Motor neuron (in vitro differentiated cells): ENCODE data around the gene MIB2. TPM values are rescaled to one million over a fixed set of nuclear protein-coding genes. Genes with fewer than 3 reads are reported as not detected.
A peak's percentile ranks its signal among the peaks of the same experiment; 100 is the strongest.
"Not testable (repeated sequence)": the region's sequence is repeated elsewhere in the genome, so short reads cannot be mapped to it uniquely, and the experiment has no call there.

Experiments
- ATAC-seq, 8 experiments: fragments of 200-7000 bp; cut with Tn5 transposase; replicated peaks in 6 of 8; 2 replicates each; pipeline ENCODE4 v1.8.0; 2021; ENCODE audit warnings: mild to moderate bottlenecking in 8 of 8, moderate library complexity in 8 of 8
- H3K27ac ChIP-seq, 2 donors: fragments of 250-450 bp; sonication (Bioruptor Pico); 2 replicates each; pipeline ENCODE4 v1.9.0; 2021; ENCODE audit warnings: antibody characterized with exemption in 2 of 2, mild to moderate bottlenecking in 2 of 2, moderate library complexity in 1 of 2
- H3K4me1 ChIP-seq, 2 donors: fragments of 250-450 bp; sonication (Bioruptor Pico); replicated peaks in 1 of 2; 2 replicates each; pipeline ENCODE4 v1.6.1; 2021; ENCODE audit warnings: antibody characterized with exemption in 2 of 2, mild to moderate bottlenecking in 2 of 2, moderate library complexity in 1 of 2
- H3K4me3 ChIP-seq, 5 donors: fragments of 250-450 bp; sonication (Bioruptor Pico); 2 replicates each; pipeline ENCODE4 v1.9.0; 2021; ENCODE audit warnings: antibody characterized with exemption in 5 of 5, mild to moderate bottlenecking in 5 of 5, moderate library complexity in 4 of 5
- WGBS, 10 experiments: fragments of 450-650 bp; shearing (Covaris generic); methylation state at CpG; one replicate each; pipeline ENCODE4 v1.0.0; 2022; 5-methylcytosine and 5-hydroxymethylcytosine counted together
- in situ Hi-C, 9 experiments: fragments of 400-800 bp; cut with MboI; loops; one replicate each; pipeline ENCODE4 v1.15.0; 2021; ENCODE audit warnings: low sequenced_read_pairs in 9 of 9, low pct_unique_long_range_greater_than_20kb in 2 of 9; ENCODE audit not compliant: unreplicated experiment in 9 of 9
- total RNA-seq, 8 experiments: library from RNA; unstranded; fragments of 300-600 nt; gene quantifications; 2 replicates each; pipeline versions ENCODE4 v1.2.3 to v1.2.4, GENCODE V29; 2022

The MIB2 gene
- total RNA-seq, 8 experiments from 2014 or later, result 19.4 to 71.9 (median 41.6) TPM

- no peak for ATAC-seq
- no peak overlapping the region for H3K4me3 ChIP-seq
- in situ Hi-C loops, result no loop called here
- peaks cover 3 to 14% of the 10 kb centered on the region in 2 donors for H3K4me1 ChIP-seq
- no peak overlapping the region for H3K27ac ChIP-seq
- WGBS, 10 experiments, result 68 to 100% (median 87%) methylated on average over 5 to 38 of the region's 53 CpGs; no CpG with 5 or more reads in 5 of the 10 experiments
These were observed 12.8 kb downstream of the MIB2 start for GRCh38 chr1:1627829-1628753.

- Histone ChIP-seq H3K27ac (no peak overlapping the region), H3K4me1 (peaks cover 3 to 14% of the 10 kb centered on the region in 2 donors), H3K4me3 (no peak overlapping the region)
- in situ Hi-C loops, result no loop called here
- WGBS, 10 experiments, result 46 to 100% (median 89%) methylated on average over 1 to 19 of the region's 53 CpGs; no CpG with 5 or more reads in 7 of the 10 experiments
- ATAC-seq, result no peak
These were observed 13.6 kb downstream of the MIB2 start for GRCh38 chr1:1628754-1629429.

- in situ Hi-C loops, result no loop called here
- peak overlapping the region in 1 of 2 donors; percentile 43 for H3K27ac ChIP-seq
- H3K4me1 ChIP-seq, result peaks cover 3 to 14% of the 10 kb centered on the region in 2 donors
- peak in 4 of 8 experiments; percentile 15 to 45 (median 44) for ATAC-seq
- 40% methylated on average over 1 of the region's 48 CpGs; no CpG with 5 or more reads in 9 of the 10 experiments for WGBS, 10 experiments
- H3K4me3 ChIP-seq, result peak overlapping the region in 1 of 5 donors; percentile 34
These were observed 14.3 kb downstream of the MIB2 start for GRCh38 chr1:1629430-1630190.

- in situ Hi-C loops, result no loop called here
- Histone ChIP-seq H3K4me3 (peak overlapping the region in 3 of 5 donors; percentile 10 to 34 (median 18)), H3K27ac (peak overlapping the region; percentile 75 to 87), H3K4me1 (peaks cover 3 to 14% of the 10 kb centered on the region in 2 donors)
- WGBS, 10 experiments, result 12 to 17% (median 13%) methylated on average over 3 of the region's 81 CpGs; no CpG with 5 or more reads in 7 of the 10 experiments
- ATAC-seq, result peak; percentile 3 to 77 (median 65)
These were observed 15.1 kb downstream of the MIB2 start for GRCh38 chr1:1630191-1630964.

- ATAC-seq, result peak; percentile 23 to 54 (median 36)
- Histone ChIP-seq H3K4me3 (peak overlapping the region in 3 of 5 donors; percentile 10 to 34 (median 18)), H3K27ac (peak overlapping the region; percentile 75 to 87), H3K4me1 (peaks cover 3 to 14% of the 10 kb centered on the region in 2 donors)
- in situ Hi-C loops, result no loop called here
- WGBS, 10 experiments, result 30% methylated on average over 7 of the region's 79 CpGs; no CpG with 5 or more reads in 9 of the 10 experiments
These were observed 15.9 kb downstream of the MIB2 start for GRCh38 chr1:1630965-1631781.

- WGBS, 10 experiments, result no CpG with 5 or more reads among the region's 48 CpGs
These were observed 16.6 kb downstream of the MIB2 start, which contains the start of gene MMP23B for GRCh38 chr1:1631782-1632420. Gene MMP23B (plus strand): TSS chr1:1632173. CDS start chr1:1632219, 46 bp downstream.

GRCh38 chr1:1633409-1633808 lies 18.1 kb downstream of the MIB2 start:
- in situ Hi-C loops, ATAC-seq, H3K27ac ChIP-seq, H3K4me3 ChIP-seq: not testable (repeated sequence)
- WGBS, 10 experiments, result no CpG with 5 or more reads among the region's 35 CpGs
- peaks cover 3 to 14% of the 10 kb centered on the region in 2 donors for H3K4me1 ChIP-seq

More at GRCh38 chr1:1631782-1632420, 16.6 kb downstream of the MIB2 start, which contains the start of gene MMP23B:
- H3K27ac ChIP-seq, result peak within 1 kb of the TSS; percentile 75 to 87
- H3K4me1 ChIP-seq, result peaks cover 3 to 14% of the 10 kb centered on the region in 2 donors
- peak in 4 of 8 experiments; percentile 3 to 28 (median 20) for ATAC-seq
- in situ Hi-C loops, result no loop called here
- peak within 1 kb of the TSS in 4 of 5 donors; percentile 0 to 34 (median 14) for H3K4me3 ChIP-seq

GRCh38 chr1:1634613-1635012 lies 19.3 kb downstream of the MIB2 start:
- in situ Hi-C loops, result not testable (repeated sequence)

GRCh38 chr1:1636621-1637478 lies 21.6 kb downstream of the MIB2 start:
- 92 to 100% (median 95%) methylated on average over 1 to 6 of the region's 37 CpGs; no CpG with 5 or more reads in 6 of the 10 experiments for WGBS, 10 experiments
- H3K27ac ChIP-seq, in situ Hi-C loops, H3K4me1 ChIP-seq, H3K4me3 ChIP-seq, ATAC-seq: not testable (repeated sequence)

More at GRCh38 chr1:1634613-1635012, 19.3 kb downstream of the MIB2 start:
- peaks cover 3 to 12% of the 10 kb centered on the region in 2 donors for H3K4me1 ChIP-seq
- not testable (repeated sequence) for H3K4me3 ChIP-seq, H3K27ac ChIP-seq, ATAC-seq
- no CpG with 5 or more reads among the region's 13 CpGs for WGBS, 10 experiments

GRCh38 chr1:1637479-1637875 lies 22.2 kb downstream of the MIB2 start:
- ATAC-seq, in situ Hi-C loops, H3K4me1 ChIP-seq, H3K27ac ChIP-seq, H3K4me3 ChIP-seq: not testable (repeated sequence)
- WGBS, 10 experiments, result 54 to 100% (median 90%) methylated on average over 2 to 4 of the region's 14 CpGs; no CpG with 5 or more reads in 7 of the 10 experiments
